ENCODE results near the gene COA1.

DNA sequence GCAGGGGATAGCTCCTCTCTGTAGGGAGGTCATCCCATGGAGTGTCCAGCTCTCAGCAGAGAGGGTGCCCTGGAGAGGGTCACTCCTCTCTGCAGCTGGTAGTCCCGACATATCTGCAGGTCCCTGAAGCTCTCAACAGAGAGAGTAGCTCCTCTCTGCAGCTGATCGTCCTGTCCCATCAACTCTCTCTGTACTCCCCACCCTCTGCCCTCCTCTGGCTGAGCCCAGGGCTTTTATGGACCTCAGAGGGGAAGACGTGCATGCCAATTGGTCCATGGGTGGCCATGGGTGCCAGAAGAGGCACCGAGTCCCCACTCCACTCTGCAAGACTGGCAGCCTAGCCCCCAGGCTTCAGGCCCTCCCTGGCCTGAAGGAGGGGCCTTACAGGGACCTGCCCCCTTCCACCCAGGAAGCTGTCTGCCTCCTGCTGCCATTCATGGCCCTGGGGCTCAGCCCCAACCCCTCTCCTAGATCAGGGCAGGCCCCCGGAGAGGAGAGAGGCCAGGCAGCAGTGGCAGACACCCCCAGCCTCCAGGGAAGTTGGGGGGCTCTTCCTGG is 20.1 kb upstream of the COA1 start:
- no peak for TF ChIP-seq EP300 (IDR thresholded peaks at IDR 0.05; ENCODE audit: low read depth)
- TF ChIP-seq, protein P1, sequence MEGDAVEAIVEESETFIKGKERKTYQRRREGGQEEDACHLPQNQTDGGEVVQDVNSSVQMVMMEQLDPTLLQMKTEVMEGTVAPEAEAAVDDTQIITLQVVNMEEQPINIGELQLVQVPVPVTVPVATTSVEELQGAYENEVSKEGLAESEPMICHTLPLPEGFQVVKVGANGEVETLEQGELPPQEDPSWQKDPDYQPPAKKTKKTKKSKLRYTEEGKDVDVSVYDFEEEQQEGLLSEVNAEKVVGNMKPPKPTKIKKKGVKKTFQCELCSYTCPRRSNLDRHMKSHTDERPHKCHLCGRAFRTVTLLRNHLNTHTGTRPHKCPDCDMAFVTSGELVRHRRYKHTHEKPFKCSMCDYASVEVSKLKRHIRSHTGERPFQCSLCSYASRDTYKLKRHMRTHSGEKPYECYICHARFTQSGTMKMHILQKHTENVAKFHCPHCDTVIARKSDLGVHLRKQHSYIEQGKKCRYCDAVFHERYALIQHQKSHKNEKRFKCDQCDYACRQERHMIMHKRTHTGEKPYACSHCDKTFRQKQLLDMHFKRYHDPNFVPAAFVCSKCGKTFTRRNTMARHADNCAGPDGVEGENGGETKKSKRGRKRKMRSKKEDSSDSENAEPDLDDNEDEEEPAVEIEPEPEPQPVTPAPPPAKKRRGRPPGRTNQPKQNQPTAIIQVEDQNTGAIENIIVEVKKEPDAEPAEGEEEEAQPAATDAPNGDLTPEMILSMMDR (IDR thresholded peaks at IDR 0.05), result no peak
- TF ChIP-seq POLR2A (IDR thresholded peaks at IDR 0.05), result no peak
- TF ChIP-seq POLR2AphosphoS5 (IDR thresholded peaks at IDR 0.05), result no peak
